Superior temporal gyrus (tissue), 1 donor: ENCODE data around the gene INPP5B.
"Not testable (repeated sequence)": the region's sequence is repeated elsewhere in the genome, so short reads cannot be mapped to it uniquely, and the experiment has no call there.

Source experiments
- DNase-seq: peaks from one replicate; pipeline ENCODE4 v3.0.0-alpha.2; 2016; ENCODE audit errors: extremely low spot score

INPP5B gene

GRCh38 chr1:37914719-37915475 is 32.0 kb downstream of the INPP5B start:
- DNase-seq, result no peak

- not testable (repeated sequence) for DNase-seq
Measured at GRCh38 chr1:37911478-37911877, 35.4 kb downstream of the INPP5B start.

GRCh38 chr1:37910886-37911285 is 36.0 kb downstream of the INPP5B start:
- not testable (repeated sequence) for DNase-seq

GRCh38 chr1:37908531-37908930 is 38.3 kb downstream of the INPP5B start:
- DNase-seq, result not testable (repeated sequence)

GRCh38 chr1:37907416-37908125 is 39.3 kb downstream of the INPP5B start:
- not testable (repeated sequence) for DNase-seq

GRCh38 chr1:37906591-37906990 is 40.3 kb downstream of the INPP5B start:
- DNase-seq, result not testable (repeated sequence)

GRCh38 chr1:37905727-37906126 is 41.1 kb downstream of the INPP5B start:
- no peak for DNase-seq

GRCh38 chr1:37903921-37904320 is 42.9 kb downstream of the INPP5B start:
- not testable (repeated sequence) for DNase-seq

GRCh38 chr1:37902983-37903382 is 43.9 kb downstream of the INPP5B start:
- DNase-seq, result no peak

GRCh38 chr1:37901893-37902225 is 45.0 kb downstream of the INPP5B start:
- DNase-seq, result no peak

GRCh38 chr1:37901191-37901892 is 45.5 kb downstream of the INPP5B start:
- DNase-seq, result no peak

- DNase-seq, result not testable (repeated sequence)
Measured at GRCh38 chr1:37897563-37897962, 49.3 kb downstream of the INPP5B start.

- DNase-seq, result no peak
Measured at GRCh38 chr1:37893673-37894072, 53.2 kb downstream of the INPP5B start.

- no peak for DNase-seq
Measured at GRCh38 chr1:37892151-37893047, 54.5 kb downstream of the INPP5B start.

- DNase-seq, result peak; percentile 51
Measured at GRCh38 chr1:37890378-37891014, 56.4 kb downstream of the INPP5B start.

GRCh38 chr1:37888022-37888700 is 58.7 kb downstream of the INPP5B start:
- DNase-seq, result no peak

GRCh38 chr1:37884145-37884544 is 62.7 kb downstream of the INPP5B start:
- no peak for DNase-seq

GRCh38 chr1:37883671-37884070 is 63.2 kb downstream of the INPP5B start:
- DNase-seq, result no peak

GRCh38 chr1:37879865-37880264 is 67.0 kb downstream of the INPP5B start:
- DNase-seq, result no peak

- no peak for DNase-seq
Measured at GRCh38 chr1:37878071-37878470, 68.8 kb downstream of the INPP5B start.

- DNase-seq, result no peak
Measured at GRCh38 chr1:37875833-37876232, 71.0 kb downstream of the INPP5B start.
